Neuronal stem cell (in vitro differentiated cells): ENCODE measurements around the gene AMOTL2.

ENCODE experiments used
- DNase-seq: peaks from one replicate; pipeline ENCODE4 v3.0.0-alpha.2; 2013; ENCODE audit warnings: low spot score
- H2AFZ ChIP-seq: one replicate; pipeline ENCODE4 v1.6.1; 2013; ENCODE audit warnings: mild to moderate bottlenecking, low read length, inconsistent platforms
- H2AK5ac ChIP-seq: 2 replicates; pipeline ENCODE4 v1.6.1; 2013; ENCODE audit warnings: low read depth, mild to moderate bottlenecking, inconsistent platforms, low read length, moderate library complexity, mixed read lengths
- H2BK120ac ChIP-seq: 2 replicates; pipeline ENCODE4 v1.6.1; 2013; ENCODE audit warnings: low read depth, mild to moderate bottlenecking, inconsistent platforms, low read length, moderate library complexity, mixed read lengths
- H2BK12ac ChIP-seq: one replicate; pipeline ENCODE4 v1.6.1; 2013; ENCODE audit warnings: low read length, inconsistent platforms
- H2BK15ac ChIP-seq: 2 replicates; pipeline ENCODE4 v1.6.1; 2013; ENCODE audit warnings: mild to moderate bottlenecking, low read length, inconsistent platforms, mixed read lengths
- H2BK5ac ChIP-seq: one replicate; pipeline ENCODE4 v1.6.1; 2013; ENCODE audit warnings: inconsistent platforms, mild to moderate bottlenecking, low read length, moderate library complexity
- H3K14ac ChIP-seq: one replicate; pipeline ENCODE4 v1.6.1; 2013; ENCODE audit warnings: low read length, inconsistent platforms
- H3K18ac ChIP-seq: 2 replicates; pipeline ENCODE4 v1.6.1; 2013; ENCODE audit warnings: low read length, inconsistent platforms
- H3K23ac ChIP-seq: 2 replicates; pipeline ENCODE4 v1.6.1; 2013; ENCODE audit warnings: low read depth, mild to moderate bottlenecking, mixed read lengths, low read length, inconsistent platforms; ENCODE audit not compliant: poor library complexity
- H3K27ac ChIP-seq: replicated peaks from 3 replicates; pipeline ENCODE4 v1.5.1; 2013; ENCODE audit warnings: low read length, inconsistent platforms
- H3K27me3 ChIP-seq, 3 experiments: 2 replicates each; pipeline ENCODE4 v1.6.1; 2013; ENCODE audit warnings: low read length in 3 of 3, mild to moderate bottlenecking in 2 of 3, inconsistent platforms in 1 of 3, low read depth in 1 of 3, mixed read lengths in 1 of 3, moderate library complexity in 1 of 3; ENCODE audit not compliant: control insufficient read depth in 3 of 3, insufficient read depth in 3 of 3
- H3K36me3 ChIP-seq, 2 donors: replicated peaks in 1 of 2; 2 replicates each; pipeline ENCODE4 v1.6.1; 2013; ENCODE audit warnings: low read length in 2 of 2; ENCODE audit not compliant: control insufficient read depth in 2 of 2, insufficient read depth in 2 of 2
- H3K4ac ChIP-seq: 2 replicates; pipeline ENCODE4 v1.6.1; 2013; ENCODE audit warnings: inconsistent platforms, mild to moderate bottlenecking, low read length, moderate library complexity
- H3K4me1 ChIP-seq, 2 donors: 1 replicate in 1 of 2; 2 replicates in 1 of 2; pipeline ENCODE4 v1.6.1; 2013; ENCODE audit warnings: low read length in 2 of 2, low read depth in 1 of 2; ENCODE audit not compliant: control insufficient read depth in 2 of 2, insufficient read depth in 1 of 2
- H3K4me2 ChIP-seq: one replicate; pipeline ENCODE4 v1.6.1; 2013; ENCODE audit warnings: mild to moderate bottlenecking, low read length, inconsistent platforms; ENCODE audit not compliant: insufficient read depth, poor library complexity, severe bottlenecking
- H3K4me3 ChIP-seq, 2 donors: 2 replicates each; pipeline ENCODE4 v1.5.1; 2013; ENCODE audit warnings: low read length in 2 of 2, mild to moderate bottlenecking in 2 of 2, inconsistent platforms in 1 of 2, moderate library complexity in 1 of 2
- H3K79me1 ChIP-seq: one replicate; pipeline ENCODE4 v1.6.1; 2013; ENCODE audit warnings: low read depth, mild to moderate bottlenecking, inconsistent platforms, low read length, moderate library complexity
- H3K9ac ChIP-seq: one replicate; pipeline ENCODE4 v1.6.1; 2013; ENCODE audit warnings: mild to moderate bottlenecking, low read depth, low read length, inconsistent platforms; ENCODE audit not compliant: poor library complexity
- H3K9me3 ChIP-seq, 2 donors: replicated peaks in 1 of 2; 2 replicates each; pipeline versions ENCODE3 to v1.6.1; 2013; ENCODE audit warnings: low read length in 2 of 2, mild to moderate bottlenecking in 2 of 2, inconsistent platforms in 1 of 2, low read depth in 1 of 2, mixed read lengths in 1 of 2, moderate library complexity in 1 of 2; ENCODE audit not compliant: control insufficient read depth in 2 of 2, insufficient read depth in 1 of 2
- H4K8ac ChIP-seq: one replicate; pipeline ENCODE4 v1.6.1; 2013; ENCODE audit warnings: low read depth, mild to moderate bottlenecking, inconsistent platforms, low read length, moderate library complexity
- H4K91ac ChIP-seq: one replicate; pipeline ENCODE4 v1.6.1; 2013; ENCODE audit warnings: low read length, low read depth, mild to moderate bottlenecking, inconsistent platforms; ENCODE audit not compliant: poor library complexity
- WGBS, 2 donors: extraction: QIAGEN DNeasy Blood & Tissue Kit; methylation state at CpG; one replicate each; pipeline ENCODE4 v1.1.7; 2013; ENCODE audit warnings: missing lambda C conversion rate in 2 of 2, mixed read lengths in 1 of 2; ENCODE audit not compliant: insufficient read length in 2 of 2, insufficient replicate concordance in 1 of 2; ENCODE audit errors: extremely low coverage in 2 of 2; 5-methylcytosine and 5-hydroxymethylcytosine counted together

Gene AMOTL2

DNA sequence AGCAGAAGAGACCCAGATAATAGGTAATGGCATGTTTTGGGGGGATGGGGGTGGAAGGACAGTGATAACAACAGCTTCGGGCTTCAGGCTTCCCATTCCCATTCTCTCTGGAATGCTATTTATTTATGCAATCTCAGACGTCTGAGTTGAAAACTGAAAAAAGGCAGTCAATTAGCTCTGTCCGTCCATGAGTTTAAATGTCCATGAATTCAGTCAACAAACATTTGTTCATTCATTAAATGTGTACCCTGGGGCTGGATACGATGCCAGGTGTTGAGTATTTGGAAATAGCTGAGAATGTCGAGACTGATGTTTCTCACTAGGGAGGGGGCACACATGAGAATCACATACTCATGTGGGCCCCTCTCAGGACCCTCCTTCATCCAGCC, 42.4 kb downstream of the AMOTL2 start:
- H3K36me3 ChIP-seq, result no peaks in the 10 kb centered on the region
- no peak for DNase-seq
- no peak overlapping the region for H3K4ac ChIP-seq
- H3K4me3 ChIP-seq, result no peak overlapping the region
- H3K79me1 ChIP-seq, result no peaks in the 10 kb centered on the region
- no peak overlapping the region for H3K23ac ChIP-seq
- H2BK5ac ChIP-seq, result no peak overlapping the region
- H3K18ac ChIP-seq, result no peak overlapping the region
- H3K9me3 ChIP-seq, result no peaks in the 10 kb centered on the region
- no CpG with 5 or more reads among the region's 5 CpGs for WGBS, 2 donors
- H2BK15ac ChIP-seq, result no peak overlapping the region
- no peaks in the 10 kb centered on the region for H3K27me3 ChIP-seq
- H3K14ac ChIP-seq, result no peak overlapping the region
- no peak overlapping the region for H2AFZ ChIP-seq
- no peak overlapping the region for H2BK120ac ChIP-seq
- H3K4me2 ChIP-seq, result no peak overlapping the region
- H2AK5ac ChIP-seq, result no peak overlapping the region
- H3K9ac ChIP-seq, result no peak overlapping the region
- H2BK12ac ChIP-seq, result no peak overlapping the region
- H3K4me1 ChIP-seq, result peaks cover 30 to 48% of the 10 kb centered on the region in 2 donors
- peak overlapping the region; percentile 2 for H3K27ac ChIP-seq
- no peak overlapping the region for H4K8ac ChIP-seq
- no peak overlapping the region for H4K91ac ChIP-seq

DNA sequence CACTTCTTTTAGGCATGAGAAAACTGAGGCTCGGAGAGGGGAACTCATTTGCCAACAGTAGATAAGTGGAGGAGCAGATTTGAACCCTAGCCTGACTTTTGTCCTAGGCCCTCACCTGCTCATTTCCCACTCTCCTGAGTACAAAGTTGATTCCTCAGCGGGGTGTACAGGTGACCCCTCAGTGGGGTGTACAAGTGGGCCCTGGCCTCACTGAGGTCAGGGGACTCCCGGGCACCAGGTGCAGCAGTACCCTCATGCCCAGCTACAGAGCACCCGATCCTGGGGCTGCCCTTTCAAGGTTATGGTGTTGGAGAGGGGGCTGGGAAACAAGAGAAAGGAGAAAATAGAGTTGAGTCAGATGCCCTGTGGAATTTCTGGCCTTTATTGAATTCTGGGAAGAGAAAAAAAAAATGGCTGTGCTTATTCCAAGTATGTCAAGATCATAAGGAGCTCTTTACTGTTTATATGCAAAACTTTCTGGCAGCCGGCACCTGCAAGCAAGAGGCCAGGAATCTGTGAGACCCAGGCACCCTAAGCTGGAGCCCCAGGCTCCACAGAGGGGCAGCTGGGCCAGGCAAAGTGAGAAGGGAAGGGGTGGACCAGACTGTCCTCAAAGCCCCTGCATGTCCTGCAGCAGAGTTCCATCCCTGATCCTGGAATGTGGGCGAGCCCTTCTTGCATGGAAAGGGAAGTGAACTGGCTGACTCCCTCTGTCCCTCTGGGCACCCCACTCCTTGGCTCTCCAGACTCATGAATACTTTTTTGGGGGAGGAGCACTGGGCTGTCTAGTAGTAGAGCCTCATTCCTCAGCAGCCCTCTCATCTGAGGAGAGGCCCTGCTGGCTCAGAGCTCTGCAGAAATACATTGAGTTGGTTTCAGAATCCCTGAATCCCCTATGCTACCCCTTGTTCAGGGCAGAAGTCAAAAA, 43.1 kb downstream of the AMOTL2 start:
- no peak overlapping the region for H3K14ac ChIP-seq
- H3K4me2 ChIP-seq, result no peak overlapping the region
- H3K27ac ChIP-seq, result peak overlapping the region; percentile 2
- H2BK5ac ChIP-seq, result no peak overlapping the region
- DNase-seq, result no peak
- H4K8ac ChIP-seq, result no peak overlapping the region
- H2AK5ac ChIP-seq, result no peak overlapping the region
- H3K4me3 ChIP-seq, result no peak overlapping the region
- peak overlapping the region; percentile 73 for H2AFZ ChIP-seq
- H3K18ac ChIP-seq, result peak overlapping the region; percentile 86
- H2BK15ac ChIP-seq, result no peak overlapping the region
- no peaks in the 10 kb centered on the region for H3K79me1 ChIP-seq
- H4K91ac ChIP-seq, result no peak overlapping the region
- H2BK12ac ChIP-seq, result peak overlapping the region; percentile 14
- H3K4ac ChIP-seq, result no peak overlapping the region
- WGBS, 2 donors, result no CpG with 5 or more reads among the region's 6 CpGs
- no peaks in the 10 kb centered on the region for H3K9me3 ChIP-seq
- no peaks in the 10 kb centered on the region for H3K27me3 ChIP-seq
- H3K23ac ChIP-seq, result no peak overlapping the region
- H3K36me3 ChIP-seq, result no peaks in the 10 kb centered on the region
- H3K4me1 ChIP-seq, result peaks cover 32 to 53% of the 10 kb centered on the region in 2 donors
- H3K9ac ChIP-seq, result no peak overlapping the region
- peak overlapping the region; percentile 85 for H2BK120ac ChIP-seq

DNA sequence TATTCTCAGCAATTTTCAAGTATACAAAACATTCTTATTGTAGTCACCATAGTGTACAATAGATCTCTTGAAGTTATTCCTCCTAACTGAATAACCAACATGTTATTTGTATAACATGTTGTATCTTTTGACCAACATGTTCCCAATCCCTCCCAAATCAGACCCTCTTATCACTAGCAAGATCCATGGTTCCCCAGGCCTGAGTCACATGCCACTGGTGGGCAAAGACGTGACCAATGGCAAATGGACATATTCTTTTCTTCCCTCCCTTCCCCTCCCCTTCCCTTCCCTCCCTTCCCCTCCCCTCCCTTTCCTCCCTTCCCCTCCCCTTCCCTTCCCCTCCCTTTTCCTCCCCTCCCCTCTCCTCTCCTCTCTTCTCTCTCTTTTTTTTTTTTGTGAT, 45.4 kb downstream of the AMOTL2 start:
- Histone ChIP-seq H3K4me2 (no peak overlapping the region), H3K23ac (no peak overlapping the region), H3K27me3 (no peaks in the 10 kb centered on the region), H3K36me3 (no peaks in the 10 kb centered on the region), H3K4me1 (peaks cover 22 to 47% of the 10 kb centered on the region in 2 donors), H2AK5ac (no peak overlapping the region), H4K8ac (no peak overlapping the region), H2BK12ac (no peak overlapping the region), H3K9me3 (no peaks in the 10 kb centered on the region), H3K9ac (no peak overlapping the region), H3K79me1 (no peaks in the 10 kb centered on the region), H3K4me3 (no peak overlapping the region), H2BK120ac (no peak overlapping the region), H2BK5ac (no peak overlapping the region), H2AFZ (no peak overlapping the region), H3K14ac (no peak overlapping the region), H3K27ac (no peak overlapping the region), H3K18ac (no peak overlapping the region), H2BK15ac (no peak overlapping the region), H3K4ac (no peak overlapping the region), H4K91ac (no peak overlapping the region)
- no peak for DNase-seq
- WGBS, 2 donors, result no CpG with 5 or more reads among the region's 1 CpG

DNA sequence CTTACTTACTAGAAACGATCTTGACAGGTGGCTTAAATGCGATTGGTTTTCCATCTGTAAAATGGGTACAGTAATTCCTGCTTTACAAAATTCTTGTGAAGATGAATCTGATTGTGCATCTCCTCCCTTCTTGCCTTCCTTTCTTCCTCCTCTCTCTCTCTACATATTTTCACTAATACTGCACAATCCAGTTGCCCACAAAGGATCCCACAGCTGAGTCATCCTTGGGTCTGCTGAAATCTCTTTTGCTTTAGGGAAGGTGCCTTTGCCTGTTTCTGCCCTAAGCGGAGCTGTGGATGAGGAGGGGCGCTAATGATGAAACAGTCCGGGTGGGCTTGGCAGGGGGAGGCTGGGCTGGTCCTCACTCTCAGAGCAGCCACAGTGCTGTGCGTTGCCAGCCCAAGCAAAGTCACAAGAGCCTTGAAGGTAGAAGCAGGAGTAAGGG, 46.1 kb downstream of the AMOTL2 start:
- H2BK120ac ChIP-seq, result no peak overlapping the region
- DNase-seq, result no peak
- no peaks in the 10 kb centered on the region for H3K36me3 ChIP-seq
- no CpG with 5 or more reads among the region's 6 CpGs for WGBS, 2 donors
- no peaks in the 10 kb centered on the region for H3K79me1 ChIP-seq
- H2AK5ac ChIP-seq, result no peak overlapping the region
- H4K8ac ChIP-seq, result no peak overlapping the region
- H2BK15ac ChIP-seq, result no peak overlapping the region
- no peak overlapping the region for H3K9ac ChIP-seq
- H3K9me3 ChIP-seq, result no peaks in the 10 kb centered on the region
- no peak overlapping the region for H3K4ac ChIP-seq
- H4K91ac ChIP-seq, result no peak overlapping the region
- H3K23ac ChIP-seq, result no peak overlapping the region
- peak overlapping the region; percentile 21 for H3K27ac ChIP-seq
- H3K27me3 ChIP-seq, result no peaks in the 10 kb centered on the region
- no peak overlapping the region for H2BK5ac ChIP-seq
- peak overlapping the region; percentile 69 for H3K18ac ChIP-seq
- no peak overlapping the region for H2AFZ ChIP-seq
- no peak overlapping the region for H3K14ac ChIP-seq
- H3K4me2 ChIP-seq, result no peak overlapping the region
- no peak overlapping the region for H3K4me3 ChIP-seq
- peaks cover 18 to 44% of the 10 kb centered on the region in 2 donors for H3K4me1 ChIP-seq
- H2BK12ac ChIP-seq, result peak overlapping the region; percentile 33
